Activated T-helper 1 cell treated with anti-CD3 and anti-CD28 coated beads, Interleukin-2, amount 50 U/mL, for 16 hours (primary cell): ENCODE data around the gene SLC35G6.
A peak's percentile ranks its signal among the peaks of the same experiment; 100 is the strongest.

Experiments used
- DNase-seq, 2 donors: peaks; one replicate each; pipeline ENCODE4 v3.0.0-alpha.2; 2020; ENCODE audit warnings: low read depth in 1 of 2, low spot score in 1 of 2

The SLC35G6 gene

GRCh38 chr17:7502171-7502847, 21.1 kb downstream of the SLC35G6 start:
- no peak for DNase-seq

GRCh38 chr17:7502987-7503386, 21.7 kb downstream of the SLC35G6 start:
- DNase-seq, result no peak

GRCh38 chr17:7503521-7503920, 22.3 kb downstream of the SLC35G6 start:
- DNase-seq, result no peak

GRCh38 chr17:7508145-7508544, 26.9 kb downstream of the SLC35G6 start:
- no peak for DNase-seq

- DNase-seq, result no peak
Measured at GRCh38 chr17:7508846-7509245, 27.6 kb downstream of the SLC35G6 start.

GRCh38 chr17:7509937-7510336, 28.7 kb downstream of the SLC35G6 start:
- no peak for DNase-seq

GRCh38 chr17:7511108-7511507, 29.9 kb downstream of the SLC35G6 start:
- DNase-seq, result no peak

- DNase-seq, result no peak
Measured at GRCh38 chr17:7512105-7512504, 30.9 kb downstream of the SLC35G6 start.

GRCh38 chr17:7512824-7513540, 31.7 kb downstream of the SLC35G6 start:
- DNase-seq, result no peak

- no peak for DNase-seq
Measured at GRCh38 chr17:7513850-7514419, 32.7 kb downstream of the SLC35G6 start.

GRCh38 chr17:7515911-7516610, 34.8 kb downstream of the SLC35G6 start:
- DNase-seq, result no peak

- DNase-seq, result peak in 1 of 2 donors; percentile 15
Measured at GRCh38 chr17:7523033-7523432, 41.8 kb downstream of the SLC35G6 start.

GRCh38 chr17:7528842-7529241, 47.6 kb downstream of the SLC35G6 start:
- DNase-seq, result no peak

GRCh38 chr17:7530023-7530900, 49.0 kb downstream of the SLC35G6 start:
- no peak for DNase-seq
